Neural progenitor cell (in vitro differentiated cells): Measurements from ENCODE around the gene ELAPOR1.

Experiments used
- CTCF ChIP-seq: fragments of 200-600 bp; sonication (generic); IDR thresholded peaks from 2 replicates; pipeline ENCODE4 v1.5.1; 2017; ENCODE audit warnings: antibody characterized with exemption, mild to moderate bottlenecking
- EZH2 ChIP-seq: fragments of 200-600 bp; sonication (generic); IDR thresholded peaks from 2 replicates; pipeline ENCODE4 v1.6.1; 2017; ENCODE audit warnings: antibody characterized with exemption, mild to moderate bottlenecking, moderate library complexity

GRCh38 chr1:109135940-109136339 lies 22.0 kb downstream of the ELAPOR1 start:
- TF ChIP-seq CTCF = no peak
- no peak for TF ChIP-seq EZH2
